Keratinocyte (primary cell): ENCODE measurements around the gene AFM. TPM values are rescaled to one million over a fixed set of nuclear protein-coding genes. Genes with fewer than 3 reads are reported as not detected.

Experiments used
- DNase-seq: peaks from one replicate; pipeline ENCODE4 v3.0.0-alpha.2; 2011; ENCODE audit warnings: low read depth, missing footprints, low spot score
- FAIRE-seq: peaks from 2 replicates; lab custom pipeline; 2011; peaks lifted over from hg19 to GRCh38; lab: Jason Lieb, UNC
- H2AFZ ChIP-seq: 2 replicates; pipeline ENCODE4 v1.6.0; 2012; ENCODE audit warnings: low read length, control low read depth, inconsistent platforms; ENCODE audit not compliant: control insufficient read depth
- H3K27ac ChIP-seq: 2 replicates; pipeline ENCODE4 v1.5.1; 2011; ENCODE audit warnings: low read length; ENCODE audit not compliant: control insufficient read depth, insufficient read depth
- H3K27me3 ChIP-seq: 3 replicates; pipeline ENCODE4 v1.6.0; 2011; ENCODE audit warnings: low read length; ENCODE audit not compliant: control insufficient read depth, insufficient read depth; ENCODE audit errors: extremely low read depth
- H3K36me3 ChIP-seq, 2 experiments: 2 replicates in 1 of 2; 3 replicates in 1 of 2; pipeline ENCODE4 v1.5.1; 2011; ENCODE audit warnings: low read length in 2 of 2, mild to moderate bottlenecking in 1 of 2; ENCODE audit not compliant: control insufficient read depth in 2 of 2, insufficient read depth in 2 of 2; ENCODE audit errors: extremely low read depth in 1 of 2
- H3K4me1 ChIP-seq: 3 replicates; pipeline ENCODE4 v1.5.1; 2011; ENCODE audit warnings: low read length; ENCODE audit not compliant: control insufficient read depth, insufficient read depth; ENCODE audit errors: extremely low read depth
- H3K4me2 ChIP-seq: 3 replicates; pipeline ENCODE4 v1.6.0; 2011; ENCODE audit warnings: low read depth, low read length; ENCODE audit not compliant: control insufficient read depth, insufficient read depth; ENCODE audit errors: extremely low read depth
- H3K4me3 ChIP-seq, 3 experiments: fragments of 200-600 bp in 1 of 3; sonication (generic) in 1 of 3; 2 replicates in 2 of 3; 3 replicates in 1 of 3; pipeline ENCODE4 v1.5.1; 2011 to 2016; ENCODE audit warnings: low read length in 3 of 3, mild to moderate bottlenecking in 3 of 3, control low read depth in 2 of 3, inconsistent platforms in 1 of 3, low read depth in 1 of 3, mixed read lengths in 1 of 3, mixed run types in 1 of 3, moderate library complexity in 1 of 3; ENCODE audit not compliant: control insufficient read depth in 2 of 3, insufficient read depth in 2 of 3; ENCODE audit errors: extremely low read depth in 1 of 3
- H3K79me2 ChIP-seq: 2 replicates; pipeline ENCODE4 v1.6.0; 2012; ENCODE audit warnings: low read length; ENCODE audit not compliant: control insufficient read depth, insufficient read depth
- H3K9ac ChIP-seq: 3 replicates; pipeline ENCODE4 v1.6.0; 2011; ENCODE audit warnings: low read length; ENCODE audit not compliant: control insufficient read depth, insufficient read depth; ENCODE audit errors: extremely low read depth
- H3K9me1 ChIP-seq: 3 replicates; pipeline ENCODE4 v1.6.0; 2011; ENCODE audit warnings: low read length; ENCODE audit not compliant: control insufficient read depth, insufficient read depth; ENCODE audit errors: extremely low read depth
- H3K9me3 ChIP-seq: 2 replicates; pipeline ENCODE4 v1.5.1; 2012; ENCODE audit warnings: low read depth, low read length; ENCODE audit not compliant: control insufficient read depth
- H4K20me1 ChIP-seq: 3 replicates; pipeline ENCODE4 v1.6.0; 2011; ENCODE audit warnings: low read length; ENCODE audit not compliant: control insufficient read depth, insufficient read depth; ENCODE audit errors: extremely low read depth
- CTCF ChIP-seq, 3 experiments: IDR thresholded peaks in 1 of 3; conservative IDR thresholded peaks in 1 of 3; optimal IDR thresholded peaks in 1 of 3; 2 replicates in 2 of 3; 3 replicates in 1 of 3; pipeline versions ENCODE3 to v1.5.1; 2011; ENCODE audit warnings: low read length in 3 of 3, mild to moderate bottlenecking in 3 of 3, moderate library complexity in 2 of 3, control low read depth in 1 of 3, inconsistent platforms in 1 of 3; ENCODE audit not compliant: insufficient read depth in 2 of 3; ENCODE audit errors: extremely low read depth in 1 of 3
- EZH2 ChIP-seq: IDR thresholded peaks from one replicate; pipeline ENCODE4 v1.6.1; 2012; ENCODE audit warnings: inconsistent platforms, mild to moderate bottlenecking, low read length, moderate library complexity
- dilution Hi-C: fragments of 300-500 bp; cut with MboI; formaldehyde crosslinking; loops from one replicate; pipeline ENCODE4 v1.7.0; 2020; ENCODE audit warnings: low sequenced_read_pairs; ENCODE audit not compliant: extremely low pct_ligation_motif_present
- polyA plus RNA-seq, 5 experiments: library from polyadenylated mRNA; depleted of rRNA in 3 of 5; stranded (reverse) in 3 of 5; stranded (forward) in 1 of 5; unstranded in 1 of 5; fragments of >200 nt; gene quantifications; 1 replicate in 1 of 5; 2 replicates in 3 of 5; 3 replicates in 1 of 5; pipeline versions ENCODE4 v1.2.1 to v1.2.3, GENCODE V29; 2011 to 2012; ENCODE audit warnings: missing spikeins in 2 of 5, low read depth in 1 of 5, low replicate concordance in 1 of 5

AFM gene
- polyA plus RNA-seq, 1 donor (not counting 4 experiments of a cell fraction or from before 2014, with no cell fraction given) = not detected

- no peak overlapping the region for H3K4me3 ChIP-seq
- no peaks in the 10 kb centered on the region for H3K4me1 ChIP-seq
- no peaks in the 10 kb centered on the region for H3K9me3 ChIP-seq
- H3K27ac ChIP-seq = no peak overlapping the region
- no peaks in the 10 kb centered on the region for H3K27me3 ChIP-seq
- no peaks in the 10 kb centered on the region for H4K20me1 ChIP-seq
- TF ChIP-seq CTCF (optimal IDR thresholded peaks at IDR 0.05 in 1 of 3, IDR thresholded peaks at IDR 0.05 in 1 of 3, conservative IDR thresholded peaks at IDR 0.05 in 1 of 3; ENCODE audit: extremely low read depth in 1 of 3, insufficient read depth in 2 of 3, low read length in 3 of 3) (no peak), EZH2 (no peak)
- no peak overlapping the region for H2AFZ ChIP-seq
- H3K9me1 ChIP-seq = no peaks in the 10 kb centered on the region
- no peak overlapping the region for H3K4me2 ChIP-seq
- no peaks in the 10 kb centered on the region for H3K79me2 ChIP-seq
- H3K36me3 ChIP-seq = no peaks in the 10 kb centered on the region
- DNase-seq (no peak), FAIRE-seq (no peak)
- dilution Hi-C loops = no loop called here
- H3K9ac ChIP-seq = no peak overlapping the region
Measured at GRCh38 chr4:73438048-73438447, 43.5 kb upstream of the AFM start.

DNA sequence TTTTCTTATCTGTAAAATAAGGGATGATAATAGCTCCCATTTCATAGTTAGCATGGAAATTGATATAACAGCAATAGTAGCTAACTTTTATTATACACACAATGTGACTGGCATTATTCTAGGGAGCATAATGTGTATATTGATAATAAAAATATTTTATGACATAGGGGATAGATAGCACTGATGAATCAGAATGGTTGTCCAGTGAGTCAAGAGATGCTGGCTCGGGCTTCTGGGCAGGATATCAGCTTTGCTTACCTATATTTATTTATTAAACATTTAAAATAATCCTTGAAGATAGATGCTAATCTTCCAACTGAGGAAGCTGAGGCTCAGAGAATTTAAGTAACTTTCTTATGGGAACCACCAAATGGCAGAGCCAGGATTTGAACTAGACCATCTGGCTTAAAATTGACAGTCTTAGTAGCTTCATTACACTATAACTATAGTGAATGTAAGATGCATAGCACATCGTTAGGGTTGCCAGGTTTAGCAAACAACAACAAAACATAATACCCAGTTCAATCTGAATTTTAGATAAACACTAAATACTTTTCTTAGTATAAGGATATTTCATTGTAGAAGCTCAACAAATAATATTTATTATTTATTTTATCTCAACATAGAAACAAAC, 42.8 kb upstream of the AFM start:
- no peaks in the 10 kb centered on the region for H3K36me3 ChIP-seq
- no peak overlapping the region for H3K27ac ChIP-seq
- FAIRE-seq = no peak
- no peaks in the 10 kb centered on the region for H4K20me1 ChIP-seq
- no peak overlapping the region for H3K4me3 ChIP-seq
- no peak overlapping the region for H3K9ac ChIP-seq
- H3K27me3 ChIP-seq = no peaks in the 10 kb centered on the region
- no peak for TF ChIP-seq EZH2
- TF ChIP-seq CTCF (optimal IDR thresholded peaks at IDR 0.05 in 1 of 3, IDR thresholded peaks at IDR 0.05 in 1 of 3, conservative IDR thresholded peaks at IDR 0.05 in 1 of 3; ENCODE audit: extremely low read depth in 1 of 3, insufficient read depth in 2 of 3, low read length in 3 of 3) = no peak
- H3K79me2 ChIP-seq = no peaks in the 10 kb centered on the region
- H2AFZ ChIP-seq = no peak overlapping the region
- no peaks in the 10 kb centered on the region for H3K9me3 ChIP-seq
- H3K9me1 ChIP-seq = no peaks in the 10 kb centered on the region
- no peak overlapping the region for H3K4me2 ChIP-seq
- no peak for DNase-seq
- H3K4me1 ChIP-seq = no peaks in the 10 kb centered on the region
- dilution Hi-C loops = no loop called here
